Measurements from ENCODE around the gene ANKRD12.

ANKRD12 gene

GRCh38 chr18:9237981-9238380 is 101.4 kb downstream of the ANKRD12 start (continued):
- no peak for TF ChIP-seq TSHZ1 (tag by site-specific recombination; IDR thresholded peaks at IDR 0.05; ENCODE audit: borderline replicate concordance)

GRCh38 chr18:9239720-9240119 is 103.1 kb downstream of the ANKRD12 start:
- CTCF ChIA-PET, result no interaction called here
- POLR2A ChIA-PET, result no interaction called here

DNA sequence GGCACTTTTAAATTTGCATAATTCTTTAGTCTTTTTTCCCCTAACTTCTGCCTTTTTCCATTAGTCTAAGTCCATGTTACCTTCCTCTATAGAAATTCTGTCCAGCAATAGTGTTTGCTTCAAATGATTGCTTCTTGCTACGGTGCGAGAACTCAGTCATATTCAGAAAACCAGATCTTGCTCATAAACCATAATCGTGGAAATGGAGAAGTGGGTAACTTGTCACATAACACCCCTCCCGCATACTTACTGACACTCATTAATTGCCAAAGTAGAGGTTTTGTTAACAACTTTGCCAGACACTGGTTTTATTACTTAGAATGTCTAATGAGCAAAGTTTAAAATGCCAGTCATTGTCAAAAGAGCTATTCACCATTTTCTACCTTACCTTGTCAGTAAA is 103.7 kb downstream of the ANKRD12 start:
- ChIA-PET CTCF (no interaction called here), POLR2A (no interaction called here)
- H3K4me3 ChIP-seq (ENCODE audit: low read depth, low read length), result no peak overlapping the region

More at GRCh38 chr18:9239720-9240119, 103.1 kb downstream of the ANKRD12 start:
- H3K27ac ChIP-seq (ENCODE audit: extremely low read depth, low read depth, low read length), result no peak overlapping the region
- H3K4me3 ChIP-seq (ENCODE audit: low read depth, low read length), result no peak overlapping the region
- H3K9me3 ChIP-seq (ENCODE audit: control insufficient read depth, insufficient read depth, low read depth, low read length), result no peaks in the 10 kb centered on the region
- TF ChIP-seq ZNF785 (tag by site-specific recombination; IDR thresholded peaks at IDR 0.05), result no peak
- no peak for TF ChIP-seq PATZ1 (tag by site-specific recombination; IDR thresholded peaks at IDR 0.05)
- no peak for TF ChIP-seq ZNF707 (tag by site-specific recombination; IDR thresholded peaks at IDR 0.05)
- no peak for TF ChIP-seq ZNF777 (tag by site-specific recombination; IDR thresholded peaks at IDR 0.05; ENCODE audit: borderline replicate concordance)
- no peak for TF ChIP-seq ZNF184 (tag by site-specific recombination; IDR thresholded peaks at IDR 0.05)
- TF ChIP-seq ZNF776 (tag by site-specific recombination; IDR thresholded peaks at IDR 0.05; ENCODE audit: borderline replicate concordance), result no peak
- no peak for TF ChIP-seq ZNF514 (tag by site-specific recombination; IDR thresholded peaks at IDR 0.05)
- no peak for TF ChIP-seq ELK4 (IDR thresholded peaks at IDR 0.05; ENCODE audit: borderline replicate concordance, low read depth, low read length)
- no peak for TF ChIP-seq SCRT2 (tag by site-specific recombination; IDR thresholded peaks at IDR 0.05)
- TF ChIP-seq RBAK (tag by site-specific recombination; IDR thresholded peaks at IDR 0.05), result no peak
- no peak for TF ChIP-seq ZXDB (tag by site-specific recombination; IDR thresholded peaks at IDR 0.05)
- TF ChIP-seq TRIM28 (IDR thresholded peaks at IDR 0.05; ENCODE audit: borderline replicate concordance, low read length), result no peak
- TF ChIP-seq ZNF561 (tag by site-specific recombination; IDR thresholded peaks at IDR 0.05; ENCODE audit: borderline replicate concordance), result no peak
- no peak for TF ChIP-seq ZNF121 (tag by site-specific recombination; IDR thresholded peaks at IDR 0.05)
- H3K4me1 ChIP-seq (ENCODE audit: control insufficient read depth, insufficient read depth, low read length), result no peaks in the 10 kb centered on the region
- H3K36me3 ChIP-seq (ENCODE audit: control insufficient read depth in 2 of 2, insufficient read depth in 1 of 2, low read length in 2 of 2), result peaks cover 0 to 5% of the 10 kb centered on the region in 2 experiments; a peak in 2 of 3 replicates

More for the DNA sequence above, 103.7 kb downstream of the ANKRD12 start:
- no peak for TF ChIP-seq ZNF24 (tag by site-specific recombination; IDR thresholded peaks at IDR 0.05)
- TF ChIP-seq ZNF660 (tag by site-specific recombination; IDR thresholded peaks at IDR 0.05), result no peak
- TF ChIP-seq ZNF629 (tag by site-specific recombination; IDR thresholded peaks at IDR 0.05), result no peak
- TF ChIP-seq ZNF777 (tag by site-specific recombination; IDR thresholded peaks at IDR 0.05; ENCODE audit: borderline replicate concordance), result no peak
- TF ChIP-seq ZNF280C (tag by site-specific recombination; IDR thresholded peaks at IDR 0.05), result no peak
- TF ChIP-seq ZNF623 (tag by site-specific recombination; IDR thresholded peaks at IDR 0.05), result no peak
- no peak for TF ChIP-seq ZNF354C (tag by site-specific recombination; IDR thresholded peaks at IDR 0.05; ENCODE audit: borderline replicate concordance, low read depth)
- Histone ChIP-seq H3K36me3 (ENCODE audit: control insufficient read depth in 2 of 2, insufficient read depth in 1 of 2, low read length in 2 of 2) (peaks cover 0 to 5% of the 10 kb centered on the region in 2 experiments; a peak in 2 of 3 replicates), H3K9me3 (ENCODE audit: control insufficient read depth, insufficient read depth, low read depth, low read length) (no peaks in the 10 kb centered on the region), H3K27ac (ENCODE audit: extremely low read depth, low read depth, low read length) (no peak overlapping the region), H3K4me1 (ENCODE audit: control insufficient read depth, insufficient read depth, low read length) (no peaks in the 10 kb centered on the region)

All from HEK293 (cell line).